Measurements from ENCODE around the gene ATPAF1. TPM values are rescaled to one million over a fixed set of nuclear protein-coding genes. Genes with fewer than 3 reads are reported as not detected.

The ATPAF1 gene
- total and polyA plus RNA-seq, 10 of the 15 experiments (the other 5 are each of a cell fraction or from before 2014, with no cell fraction given) = 15.2 to 93.5 (median 48.4) TPM

- no peak for FAIRE-seq
- ChIA-PET POLR2A (interaction anchor here (8.8 kb wide), 1 partner anchor 8 kb away, joined by 124 read pairs; the partner anchor contains the start of gene MKNK1), RAD21 (ENCODE audit: unreplicated experiment) (no interaction called here), SMC1A (ENCODE audit: uncharacterized antibody, unreplicated experiment) (no interaction called here), CTCF (no interaction called here)
- in situ Hi-C loops (cut with MboI) (no loop called here), intact Hi-C loops (cut with micrococcal nuclease; ENCODE audit: unreplicated experiment) (no loop called here)
- no TSS peak for BruUV-seq (replicated peaks)
- no peaks in the 10 kb centered on the region for H3K9me3 ChIP-seq (replicated peaks; ENCODE audit: control insufficient read depth, insufficient read depth, low read length)
- 81% methylated on average over 7 of the region's 7 CpGs for WGBS (ENCODE audit: insufficient coverage, insufficient replicate concordance, low lambda C conversion rate, missing lambda C conversion rate)
- peaks cover 36% of the 10 kb centered on the region for H3K79me2 ChIP-seq (ENCODE audit: control insufficient read depth, insufficient read depth, low read length)
- H2AFZ ChIP-seq (ENCODE audit: control insufficient read depth, low read depth, low read length) = no peak overlapping the region
- no peak for ATAC-seq
- no peaks in the 10 kb centered on the region for H4K20me1 ChIP-seq (ENCODE audit: control insufficient read depth, insufficient read depth)
- H3K4me3 ChIP-seq = peak overlapping the region; percentile 32; the same call in 1 of the 2 replicates
- H3K36me3 ChIP-seq (ENCODE audit: control insufficient read depth in 2 of 2, insufficient read depth in 2 of 2, low read length in 1 of 2) = peaks cover 0 to 6% of the 10 kb centered on the region in 2 experiments; a peak in 2 of 4 replicates
- DNase-seq (ENCODE audit: low read depth, low spot score) = no peak
- no peak overlapping the region; the same call in 1 of the 2 replicates for H3K9ac ChIP-seq (ENCODE audit: control insufficient read depth, insufficient read depth, low read length)
- H3K4me2 ChIP-seq (ENCODE audit: control insufficient read depth, insufficient read depth) = peak overlapping the region; percentile 30
- no peak overlapping the region; the same call in 1 of the 2 replicates for H3K27ac ChIP-seq (ENCODE audit: control insufficient read depth, insufficient read depth)
- H3K27me3 ChIP-seq (replicated peaks in 1 of 2; ENCODE audit: control insufficient read depth in 2 of 2, insufficient read depth in 2 of 2, low read length in 1 of 2) = no peaks in the 10 kb centered on the region
- H3K4me1 ChIP-seq (ENCODE audit: control insufficient read depth, insufficient read depth, low read length) = peaks cover 27% of the 10 kb centered on the region
- TF ChIP-seq CBX5 (IDR thresholded peaks at IDR 0.05; ENCODE audit: low read depth) (no peak), ZNF274 (IDR thresholded peaks at IDR 0.05; ENCODE audit: insufficient read depth, insufficient read length) (no peak), PKNOX1 (IDR thresholded peaks at IDR 0.05) (no peak), E2F8 (IDR thresholded peaks at IDR 0.05; ENCODE audit: low read depth, partially characterized antibody) (no peak), E4F1 (IDR thresholded peaks at IDR 0.05; ENCODE audit: borderline replicate concordance, partially characterized antibody) (no peak), ETV6 (conservative IDR thresholded peaks at IDR 0.05 in 1 of 2, IDR thresholded peaks at IDR 0.05 in 1 of 2; ENCODE audit: borderline replicate concordance in 1 of 2, low read depth in 1 of 2) (no peak), IRF3 (IDR thresholded peaks at IDR 0.05) (no peak), HSF1 (IDR thresholded peaks at IDR 0.05; ENCODE audit: low read depth, low read length) (no peak), EZH2 (IDR thresholded peaks at IDR 0.05; ENCODE audit: borderline replicate concordance, control insufficient read depth, low read depth, low read length) (no peak), STAT1 (conservative IDR thresholded peaks at IDR 0.05) (no peak), KAT2A (conservative IDR thresholded peaks at IDR 0.05; ENCODE audit: control insufficient read depth, low read depth, low read length) (no peak), PAX8 (IDR thresholded peaks at IDR 0.05) (no peak)
These were observed 56.4 kb downstream of the ATPAF1 start for GRCh38 chr1:46611691-46612221.
